WTC11 (cell line): ENCODE measurements around the gene ZNF639. TPM values are rescaled to one million over a fixed set of nuclear protein-coding genes. Genes with fewer than 3 reads are reported as not detected.

ENCODE experiments used
- ATAC-seq: fragments of 200-7000 bp; cut with Tn5 transposase; 2 replicates; pipeline ENCODE4 v1.10.0; 2021; ENCODE audit warnings: mild to moderate bottlenecking, moderate library complexity
- CTCF ChIA-PET: fragments of 300-600 bp; sonication (Branson Sonifier 250); formaldehyde crosslinking; loops from one replicate; lab custom pipeline; 2021; ENCODE audit warnings: antibody characterized with exemption; lab: Charles Lee
- POLR2A ChIA-PET: fragments of 350-600 bp; sonication (Branson Sonifier 250); formaldehyde crosslinking; loops from one replicate; lab custom pipeline; 2021; ENCODE audit warnings: antibody characterized with exemption; lab: Charles Lee
- DNase-seq: peaks from one replicate; pipeline ENCODE4 v3.0.0; 2021; ENCODE audit warnings: low spot score
- H3K27ac Mint-ChIP-seq: 2 replicates; pipeline ENCODE4 v1.8.0; 2021; ENCODE audit warnings: mixed read lengths
- H3K27me3 Mint-ChIP-seq: 2 replicates; pipeline ENCODE4 v1.8.0; 2021; ENCODE audit warnings: low read depth, mild to moderate bottlenecking, moderate library complexity, mixed read lengths
- H3K36me3 Mint-ChIP-seq: 2 replicates; pipeline ENCODE4 v1.8.0; 2021; ENCODE audit warnings: mixed read lengths
- H3K4me1 Mint-ChIP-seq: 2 replicates; pipeline ENCODE4 v1.8.0; 2022; ENCODE audit warnings: mixed read lengths
- H3K4me3 Mint-ChIP-seq: 2 replicates; pipeline ENCODE4 v1.8.0; 2021; ENCODE audit warnings: mild to moderate bottlenecking, moderate library complexity, mixed read lengths
- H3K9me3 Mint-ChIP-seq: 2 replicates; pipeline ENCODE4 v1.8.0; 2021; ENCODE audit warnings: mixed read lengths
- AFF4 ChIP-seq: sonication (generic); formaldehyde crosslinking; IDR thresholded peaks from 2 replicates; pipeline ENCODE4 v1.8.1; 2023; ENCODE audit warnings: mild to moderate bottlenecking, missing genetic modification reagents, borderline replicate concordance
- ATF6 ChIP-seq: sonication (generic); formaldehyde crosslinking; IDR thresholded peaks from 2 replicates; pipeline ENCODE4 v1.8.1; 2023; ENCODE audit warnings: mild to moderate bottlenecking, missing genetic modification reagents
- EMX1 ChIP-seq: fragments of 250-450 bp; sonication (Bioruptor Pico); IDR thresholded peaks from 2 replicates; pipeline ENCODE4 v1.8.0; 2021; ENCODE audit warnings: mild to moderate bottlenecking
- ESRRA ChIP-seq: sonication (generic); formaldehyde crosslinking; IDR thresholded peaks from 2 replicates; pipeline ENCODE4 v1.8.1; 2022; ENCODE audit warnings: mild to moderate bottlenecking, missing genetic modification reagents, borderline replicate concordance
- GTF2I ChIP-seq: fragments of 250-450 bp; sonication (Bioruptor Pico); conservative IDR thresholded peaks from 2 replicates; pipeline ENCODE4 v1.4.0; 2021; ENCODE audit warnings: mild to moderate bottlenecking
- MAX ChIP-seq: sonication (generic); formaldehyde crosslinking; IDR thresholded peaks from 2 replicates; pipeline ENCODE4 v1.8.0; 2022; ENCODE audit warnings: mild to moderate bottlenecking, missing genetic modification reagents
- RELA ChIP-seq: sonication (generic); formaldehyde crosslinking; IDR thresholded peaks from 2 replicates; pipeline ENCODE4 v1.8.1; 2022; ENCODE audit warnings: missing genetic modification reagents, mild to moderate bottlenecking, borderline replicate concordance
- SP1 ChIP-seq: sonication (generic); formaldehyde crosslinking; conservative IDR thresholded peaks from 2 replicates; pipeline ENCODE4 v1.8.1; 2022; ENCODE audit warnings: missing genetic modification reagents
- ZBTB43 ChIP-seq: sonication (generic); formaldehyde crosslinking; IDR thresholded peaks from 2 replicates; pipeline ENCODE4 v1.8.1; 2023; ENCODE audit warnings: mild to moderate bottlenecking, missing genetic modification reagents
- ZNF138 ChIP-seq: sonication (generic); formaldehyde crosslinking; conservative IDR thresholded peaks from 2 replicates; pipeline ENCODE4 v1.8.1; 2022; ENCODE audit warnings: mild to moderate bottlenecking, moderate library complexity, missing genetic modification reagents
- ZNF219 ChIP-seq: sonication (generic); formaldehyde crosslinking; IDR thresholded peaks from 2 replicates; pipeline ENCODE4 v1.8.0; 2023; ENCODE audit warnings: missing genetic modification reagents, mild to moderate bottlenecking, borderline replicate concordance
- ZNF317 ChIP-seq: sonication (generic); formaldehyde crosslinking; IDR thresholded peaks from 2 replicates; pipeline ENCODE4 v1.8.1; 2023; ENCODE audit warnings: low read depth, mild to moderate bottlenecking, moderate library complexity, missing genetic modification reagents, borderline replicate concordance
- ZNF396 ChIP-seq: fragments of 250-450 bp; sonication (Bioruptor Pico); IDR thresholded peaks from 2 replicates; pipeline ENCODE4 v1.8.0; 2021; ENCODE audit warnings: mild to moderate bottlenecking, moderate library complexity, borderline replicate concordance
- ZNF423 ChIP-seq: fragments of 250-450 bp; sonication (Bioruptor Pico); IDR thresholded peaks from 2 replicates; pipeline ENCODE4 v2.1.2; 2022; ENCODE audit warnings: mild to moderate bottlenecking, moderate library complexity
- ZNF425 ChIP-seq: fragments of 250-450 bp; sonication (Bioruptor Pico); conservative IDR thresholded peaks from 2 replicates; pipeline ENCODE4 v1.9.0; 2021; ENCODE audit warnings: mild to moderate bottlenecking
- total RNA-seq: library from RNA; stranded (reverse); gene quantifications from 3 replicates; pipeline ENCODE4 v1.2.3, GENCODE V29; 2021
- TF ChIP-seq, protein P1 (sequence below): sonication (generic); formaldehyde crosslinking; IDR thresholded peaks from 2 replicates; pipeline ENCODE4 v1.8.0; 2023; ENCODE audit warnings: mild to moderate bottlenecking, missing genetic modification reagents
- TF ChIP-seq, protein P2 (sequence below): sonication (generic); formaldehyde crosslinking; IDR thresholded peaks from 2 replicates; pipeline ENCODE4 v1.8.1; 2022; ENCODE audit warnings: mild to moderate bottlenecking, moderate library complexity, missing genetic modification reagents
- TF ChIP-seq, protein P3 (sequence below): sonication (generic); formaldehyde crosslinking; IDR thresholded peaks from 2 replicates; pipeline ENCODE4 v1.8.1; 2023; ENCODE audit warnings: mild to moderate bottlenecking, moderate library complexity, missing genetic modification reagents

ZNF639 gene
- total RNA-seq, 1 experiment from 2014 or later, result 34.8 TPM

GRCh38 chr3:179286331-179286730, 36.5 kb upstream of the ZNF639 start:
- no peak for DNase-seq
- ChIA-PET POLR2A (no interaction called here), CTCF (no interaction called here)
- H3K27ac Mint-ChIP-seq, result no peak overlapping the region
- ATAC-seq, result no peak
- no peaks in the 10 kb centered on the region for H3K36me3 Mint-ChIP-seq
- TF ChIP-seq ZNF138, result no peak
- TF ChIP-seq ZBTB43 (CRISPR knock-in tag), result no peak
- no peak for TF ChIP-seq ZNF423 (CRISPR knock-in tag)
- TF ChIP-seq ESRRA (CRISPR knock-in tag), result no peak
- no peak for TF ChIP-seq AFF4 (CRISPR knock-in tag)
- TF ChIP-seq, all 79 proteins: peak for 0
- Mint-ChIP-seq H3K4me3 (no peak overlapping the region), H3K4me1 (no peaks in the 10 kb centered on the region; the same call in 1 of the 2 replicates), H3K9me3 (no peaks in the 10 kb centered on the region), H3K27me3 (no peaks in the 10 kb centered on the region)

- H3K27ac Mint-ChIP-seq, result no peak overlapping the region
- no peak overlapping the region for H3K4me3 Mint-ChIP-seq
- CTCF ChIA-PET, result no interaction called here
- peaks cover 7% of the 10 kb centered on the region for H3K36me3 Mint-ChIP-seq
- no peak for DNase-seq
- TF ChIP-seq, protein P1, sequence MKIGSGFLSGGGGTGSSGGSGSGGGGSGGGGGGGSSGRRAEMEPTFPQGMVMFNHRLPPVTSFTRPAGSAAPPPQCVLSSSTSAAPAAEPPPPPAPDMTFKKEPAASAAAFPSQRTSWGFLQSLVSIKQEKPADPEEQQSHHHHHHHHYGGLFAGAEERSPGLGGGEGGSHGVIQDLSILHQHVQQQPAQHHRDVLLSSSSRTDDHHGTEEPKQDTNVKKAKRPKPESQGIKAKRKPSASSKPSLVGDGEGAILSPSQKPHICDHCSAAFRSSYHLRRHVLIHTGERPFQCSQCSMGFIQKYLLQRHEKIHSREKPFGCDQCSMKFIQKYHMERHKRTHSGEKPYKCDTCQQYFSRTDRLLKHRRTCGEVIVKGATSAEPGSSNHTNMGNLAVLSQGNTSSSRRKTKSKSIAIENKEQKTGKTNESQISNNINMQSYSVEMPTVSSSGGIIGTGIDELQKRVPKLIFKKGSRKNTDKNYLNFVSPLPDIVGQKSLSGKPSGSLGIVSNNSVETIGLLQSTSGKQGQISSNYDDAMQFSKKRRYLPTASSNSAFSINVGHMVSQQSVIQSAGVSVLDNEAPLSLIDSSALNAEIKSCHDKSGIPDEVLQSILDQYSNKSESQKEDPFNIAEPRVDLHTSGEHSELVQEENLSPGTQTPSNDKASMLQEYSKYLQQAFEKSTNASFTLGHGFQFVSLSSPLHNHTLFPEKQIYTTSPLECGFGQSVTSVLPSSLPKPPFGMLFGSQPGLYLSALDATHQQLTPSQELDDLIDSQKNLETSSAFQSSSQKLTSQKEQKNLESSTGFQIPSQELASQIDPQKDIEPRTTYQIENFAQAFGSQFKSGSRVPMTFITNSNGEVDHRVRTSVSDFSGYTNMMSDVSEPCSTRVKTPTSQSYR (CRISPR knock-in tag), result no peak
- TF ChIP-seq ZNF317 (CRISPR knock-in tag) (no peak), SP1 (no peak), MAX (CRISPR knock-in tag) (no peak), ATF6 (CRISPR knock-in tag) (no peak), ZNF219 (CRISPR knock-in tag) (no peak), RELA (no peak), EMX1 (CRISPR knock-in tag) (no peak), GTF2I (CRISPR knock-in tag) (no peak), ZNF425 (no peak), ZNF423 (CRISPR knock-in tag) (no peak), ZNF396 (CRISPR knock-in tag) (no peak)
- TF ChIP-seq, protein P2, sequence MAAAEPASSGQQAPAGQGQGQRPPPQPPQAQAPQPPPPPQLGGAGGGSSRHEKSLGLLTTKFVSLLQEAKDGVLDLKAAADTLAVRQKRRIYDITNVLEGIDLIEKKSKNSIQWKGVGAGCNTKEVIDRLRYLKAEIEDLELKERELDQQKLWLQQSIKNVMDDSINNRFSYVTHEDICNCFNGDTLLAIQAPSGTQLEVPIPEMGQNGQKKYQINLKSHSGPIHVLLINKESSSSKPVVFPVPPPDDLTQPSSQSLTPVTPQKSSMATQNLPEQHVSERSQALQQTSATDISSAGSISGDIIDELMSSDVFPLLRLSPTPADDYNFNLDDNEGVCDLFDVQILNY (CRISPR knock-in tag), result no peak
- TF ChIP-seq, protein P3, sequence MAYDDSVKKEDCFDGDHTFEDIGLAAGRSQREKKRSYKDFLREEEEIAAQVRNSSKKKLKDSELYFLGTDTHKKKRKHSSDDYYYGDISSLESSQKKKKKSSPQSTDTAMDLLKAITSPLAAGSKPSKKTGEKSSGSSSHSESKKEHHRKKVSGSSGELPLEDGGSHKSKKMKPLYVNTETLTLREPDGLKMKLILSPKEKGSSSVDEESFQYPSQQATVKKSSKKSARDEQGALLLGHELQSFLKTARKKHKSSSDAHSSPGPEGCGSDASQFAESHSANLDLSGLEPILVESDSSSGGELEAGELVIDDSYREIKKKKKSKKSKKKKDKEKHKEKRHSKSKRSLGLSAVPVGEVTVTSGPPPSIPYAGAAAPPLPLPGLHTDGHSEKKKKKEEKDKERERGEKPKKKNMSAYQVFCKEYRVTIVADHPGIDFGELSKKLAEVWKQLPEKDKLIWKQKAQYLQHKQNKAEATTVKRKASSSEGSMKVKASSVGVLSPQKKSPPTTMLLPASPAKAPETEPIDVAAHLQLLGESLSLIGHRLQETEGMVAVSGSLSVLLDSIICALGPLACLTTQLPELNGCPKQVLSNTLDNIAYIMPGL (CRISPR knock-in tag), result no peak
- TF ChIP-seq, all 79 proteins: peak for 0
- no peak for ATAC-seq
- Mint-ChIP-seq H3K27me3 (no peaks in the 10 kb centered on the region), H3K9me3 (peaks cover 7% of the 10 kb centered on the region), H3K4me1 (peaks cover 2% of the 10 kb centered on the region)
- POLR2A ChIA-PET, result no interaction called here
These were observed 34.0 kb upstream of the ZNF639 start for GRCh38 chr3:179288845-179289244.
